HL-60 (cell line): ENCODE data around the gene TMEM52.

Experiments used
- POLR2AphosphoS5 ChIP-seq: IDR thresholded peaks from 2 replicates; pipeline ENCODE4 v1.6.1; 2012; ENCODE audit warnings: low read depth
- SPI1 ChIP-seq: IDR thresholded peaks from 2 replicates; pipeline ENCODE4 v1.6.1; 2012; ENCODE audit warnings: low read depth, mild to moderate bottlenecking, borderline replicate concordance
- TF ChIP-seq, protein P1 (sequence below): IDR thresholded peaks from one replicate; pipeline ENCODE4 v1.5.1; 2011; ENCODE audit warnings: low read length, control low read depth, inconsistent platforms; ENCODE audit not compliant: insufficient read depth
- TF ChIP-seq, protein P2 (sequence below): IDR thresholded peaks from 2 replicates; pipeline ENCODE4 v1.6.1; 2012; ENCODE audit warnings: low read depth; ENCODE audit not compliant: insufficient replicate concordance

DNA sequence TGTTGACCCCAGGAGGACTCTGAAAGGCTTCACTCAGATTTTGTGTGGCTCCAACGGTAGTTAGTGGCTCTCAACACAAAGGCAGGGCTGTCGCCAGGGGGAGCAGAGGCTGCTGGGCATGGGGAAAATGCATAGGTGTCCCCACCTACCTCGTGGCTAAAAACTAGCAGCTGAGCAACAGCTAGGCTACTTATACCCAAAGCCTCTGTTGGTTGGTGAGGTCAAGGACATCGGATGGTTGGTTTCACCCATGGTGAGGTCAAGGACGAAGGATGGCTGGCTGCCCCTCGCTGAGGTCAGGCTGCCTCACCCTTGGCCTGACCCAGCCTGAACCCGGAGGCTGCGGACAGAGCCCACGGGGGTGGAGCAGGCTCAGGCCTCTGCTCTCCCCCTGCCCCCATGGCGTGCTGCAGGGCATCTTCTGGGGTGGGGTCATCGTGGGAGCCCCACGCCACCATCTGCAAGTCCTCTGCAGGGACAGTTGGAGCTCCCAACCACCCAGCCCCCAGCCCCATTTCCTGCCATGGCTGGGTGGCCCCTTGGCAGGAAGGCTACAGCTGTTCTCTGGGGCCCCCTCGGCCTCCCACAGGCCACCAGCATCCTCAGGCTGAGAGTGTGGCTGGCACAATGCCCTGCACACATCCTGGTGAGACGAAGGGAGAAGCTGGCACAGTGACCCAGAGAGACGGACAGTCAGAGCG, 19.7 kb downstream of the TMEM52 start:
- TF ChIP-seq, protein P1, sequence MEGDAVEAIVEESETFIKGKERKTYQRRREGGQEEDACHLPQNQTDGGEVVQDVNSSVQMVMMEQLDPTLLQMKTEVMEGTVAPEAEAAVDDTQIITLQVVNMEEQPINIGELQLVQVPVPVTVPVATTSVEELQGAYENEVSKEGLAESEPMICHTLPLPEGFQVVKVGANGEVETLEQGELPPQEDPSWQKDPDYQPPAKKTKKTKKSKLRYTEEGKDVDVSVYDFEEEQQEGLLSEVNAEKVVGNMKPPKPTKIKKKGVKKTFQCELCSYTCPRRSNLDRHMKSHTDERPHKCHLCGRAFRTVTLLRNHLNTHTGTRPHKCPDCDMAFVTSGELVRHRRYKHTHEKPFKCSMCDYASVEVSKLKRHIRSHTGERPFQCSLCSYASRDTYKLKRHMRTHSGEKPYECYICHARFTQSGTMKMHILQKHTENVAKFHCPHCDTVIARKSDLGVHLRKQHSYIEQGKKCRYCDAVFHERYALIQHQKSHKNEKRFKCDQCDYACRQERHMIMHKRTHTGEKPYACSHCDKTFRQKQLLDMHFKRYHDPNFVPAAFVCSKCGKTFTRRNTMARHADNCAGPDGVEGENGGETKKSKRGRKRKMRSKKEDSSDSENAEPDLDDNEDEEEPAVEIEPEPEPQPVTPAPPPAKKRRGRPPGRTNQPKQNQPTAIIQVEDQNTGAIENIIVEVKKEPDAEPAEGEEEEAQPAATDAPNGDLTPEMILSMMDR: no peak
- TF ChIP-seq POLR2AphosphoS5: no peak
- TF ChIP-seq, protein P2, sequence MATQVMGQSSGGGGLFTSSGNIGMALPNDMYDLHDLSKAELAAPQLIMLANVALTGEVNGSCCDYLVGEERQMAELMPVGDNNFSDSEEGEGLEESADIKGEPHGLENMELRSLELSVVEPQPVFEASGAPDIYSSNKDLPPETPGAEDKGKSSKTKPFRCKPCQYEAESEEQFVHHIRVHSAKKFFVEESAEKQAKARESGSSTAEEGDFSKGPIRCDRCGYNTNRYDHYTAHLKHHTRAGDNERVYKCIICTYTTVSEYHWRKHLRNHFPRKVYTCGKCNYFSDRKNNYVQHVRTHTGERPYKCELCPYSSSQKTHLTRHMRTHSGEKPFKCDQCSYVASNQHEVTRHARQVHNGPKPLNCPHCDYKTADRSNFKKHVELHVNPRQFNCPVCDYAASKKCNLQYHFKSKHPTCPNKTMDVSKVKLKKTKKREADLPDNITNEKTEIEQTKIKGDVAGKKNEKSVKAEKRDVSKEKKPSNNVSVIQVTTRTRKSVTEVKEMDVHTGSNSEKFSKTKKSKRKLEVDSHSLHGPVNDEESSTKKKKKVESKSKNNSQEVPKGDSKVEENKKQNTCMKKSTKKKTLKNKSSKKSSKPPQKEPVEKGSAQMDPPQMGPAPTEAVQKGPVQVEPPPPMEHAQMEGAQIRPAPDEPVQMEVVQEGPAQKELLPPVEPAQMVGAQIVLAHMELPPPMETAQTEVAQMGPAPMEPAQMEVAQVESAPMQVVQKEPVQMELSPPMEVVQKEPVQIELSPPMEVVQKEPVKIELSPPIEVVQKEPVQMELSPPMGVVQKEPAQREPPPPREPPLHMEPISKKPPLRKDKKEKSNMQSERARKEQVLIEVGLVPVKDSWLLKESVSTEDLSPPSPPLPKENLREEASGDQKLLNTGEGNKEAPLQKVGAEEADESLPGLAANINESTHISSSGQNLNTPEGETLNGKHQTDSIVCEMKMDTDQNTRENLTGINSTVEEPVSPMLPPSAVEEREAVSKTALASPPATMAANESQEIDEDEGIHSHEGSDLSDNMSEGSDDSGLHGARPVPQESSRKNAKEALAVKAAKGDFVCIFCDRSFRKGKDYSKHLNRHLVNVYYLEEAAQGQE: no peak
- TF ChIP-seq SPI1: no peak
